H9 (cell line): ENCODE measurements around the gene ARAP2. TPM values are rescaled to one million over a fixed set of nuclear protein-coding genes. Genes with fewer than 3 reads are reported as not detected.

ENCODE experiments used
- DNase-seq: peaks from one replicate; pipeline ENCODE4 v3.0.0-alpha.2; 2017
- H2AFZ ChIP-seq: one replicate; pipeline ENCODE4 v1.6.1; 2013; ENCODE audit warnings: mild to moderate bottlenecking, low read length, control low read depth, moderate library complexity
- H2AK5ac ChIP-seq: 2 replicates; pipeline ENCODE4 v1.6.1; 2013; ENCODE audit warnings: low read length, control low read depth, mixed read lengths; ENCODE audit not compliant: insufficient read length
- H2BK120ac ChIP-seq: one replicate; pipeline ENCODE4 v1.6.1; 2013; ENCODE audit warnings: low read depth, mild to moderate bottlenecking, low read length, control low read depth, inconsistent platforms; ENCODE audit not compliant: poor library complexity, severe bottlenecking
- H2BK12ac ChIP-seq: 2 replicates; pipeline ENCODE4 v1.6.1; 2013; ENCODE audit warnings: low read length, control low read depth, mixed read lengths, low read depth; ENCODE audit not compliant: insufficient read length
- H2BK15ac ChIP-seq: 2 replicates; pipeline ENCODE4 v1.6.1; 2013; ENCODE audit warnings: low read depth, low read length, control low read depth
- H2BK20ac ChIP-seq: one replicate; pipeline ENCODE4 v1.6.1; 2013; ENCODE audit warnings: low read depth, mild to moderate bottlenecking, low read length, control low read depth, inconsistent platforms; ENCODE audit not compliant: poor library complexity, severe bottlenecking
- H2BK5ac ChIP-seq: 2 replicates; pipeline ENCODE4 v1.6.1; 2013; ENCODE audit warnings: low read length, control low read depth, mixed read lengths; ENCODE audit not compliant: insufficient read length
- H3K14ac ChIP-seq: 2 replicates; pipeline ENCODE4 v1.6.1; 2013; ENCODE audit warnings: low read length, control low read depth; ENCODE audit not compliant: insufficient read depth
- H3K18ac ChIP-seq: 2 replicates; pipeline ENCODE4 v1.6.1; 2013; ENCODE audit warnings: low read depth, mild to moderate bottlenecking, mixed read lengths, low read length, control low read depth; ENCODE audit not compliant: insufficient read length
- H3K23ac ChIP-seq: 2 replicates; pipeline ENCODE4 v1.6.1; 2013; ENCODE audit warnings: low read length, control low read depth, mixed read lengths, low read depth; ENCODE audit not compliant: insufficient read length
- H3K23me2 ChIP-seq: 2 replicates; pipeline ENCODE4 v1.6.1; 2013; ENCODE audit warnings: low read depth, mild to moderate bottlenecking, mixed read lengths, low read length, control low read depth; ENCODE audit not compliant: insufficient read length, poor library complexity, severe bottlenecking
- H3K27ac ChIP-seq: 2 replicates; pipeline ENCODE4 v1.5.1; 2013; ENCODE audit warnings: low read length, control low read depth, mixed read lengths, low read depth; ENCODE audit not compliant: insufficient read length
- H3K27me3 ChIP-seq: 2 replicates; pipeline ENCODE4 v1.6.1; 2013; ENCODE audit warnings: low read length, control low read depth, inconsistent platforms; ENCODE audit not compliant: insufficient read depth
- H3K4ac ChIP-seq: 2 replicates; pipeline ENCODE4 v1.6.1; 2013; ENCODE audit warnings: low read depth, mild to moderate bottlenecking, control low read depth, inconsistent platforms, low read length, moderate library complexity
- H3K4me1 ChIP-seq: 2 replicates; pipeline ENCODE4 v1.6.1; 2013; ENCODE audit warnings: low read length, control low read depth, inconsistent platforms; ENCODE audit not compliant: insufficient read depth
- H3K4me2 ChIP-seq: 2 replicates; pipeline ENCODE4 v1.6.1; 2013; ENCODE audit warnings: low read length, control low read depth, mixed read lengths; ENCODE audit not compliant: insufficient read length, insufficient read depth
- H3K56ac ChIP-seq: 2 replicates; pipeline ENCODE4 v1.6.1; 2013; ENCODE audit warnings: low read depth, mild to moderate bottlenecking, mixed read lengths, low read length, control low read depth; ENCODE audit not compliant: insufficient read length
- H3K79me1 ChIP-seq: 2 replicates; pipeline ENCODE4 v1.6.1; 2013; ENCODE audit warnings: low read depth, mild to moderate bottlenecking, moderate library complexity, low read length, control low read depth, inconsistent platforms; ENCODE audit not compliant: insufficient read depth, poor library complexity, severe bottlenecking
- H3K79me2 ChIP-seq: 2 replicates; pipeline ENCODE4 v1.6.1; 2013; ENCODE audit warnings: low read length, control low read depth, inconsistent platforms; ENCODE audit not compliant: insufficient read depth
- H3K9ac ChIP-seq: 2 replicates; pipeline ENCODE4 v1.6.1; 2013; ENCODE audit warnings: low read length, control low read depth, mixed read lengths; ENCODE audit not compliant: insufficient read length; ENCODE audit errors: extremely low read depth
- H3K9me3 ChIP-seq: one replicate; pipeline ENCODE4 v1.6.1; 2013; ENCODE audit warnings: low read depth, low read length, inconsistent platforms; ENCODE audit not compliant: control insufficient read depth
- H3T11ph ChIP-seq: one replicate; pipeline ENCODE4 v1.6.1; 2013; ENCODE audit warnings: mild to moderate bottlenecking, low read length, control low read depth, inconsistent platforms
- H4K20me1 ChIP-seq: one replicate; pipeline ENCODE4 v1.6.1; 2013; ENCODE audit not compliant: control insufficient read depth, insufficient read length, insufficient read depth
- H4K5ac ChIP-seq: 2 replicates; pipeline ENCODE4 v1.6.1; 2013; ENCODE audit warnings: low read depth, mild to moderate bottlenecking, mixed read lengths, low read length, control low read depth; ENCODE audit not compliant: insufficient read length
- H4K8ac ChIP-seq: replicated peaks from 2 replicates; pipeline ENCODE4 v1.6.1; 2013; ENCODE audit warnings: low read length, control low read depth, mixed read lengths, low read depth; ENCODE audit not compliant: insufficient read length
- H4K91ac ChIP-seq: 2 replicates; pipeline ENCODE4 v1.6.1; 2013; ENCODE audit warnings: low read depth, mild to moderate bottlenecking, moderate library complexity, mixed read lengths, low read length, control low read depth; ENCODE audit not compliant: insufficient read length
- H3K27ac Mint-ChIP-seq, 3 experiments: 2 replicates in 2 of 3; 3 replicates in 1 of 3; pipeline ENCODE4 v1.8.0; 2020 to 2021; ENCODE audit warnings: mixed read lengths in 3 of 3, mild to moderate bottlenecking in 1 of 3, moderate library complexity in 1 of 3
- H3K27me3 Mint-ChIP-seq: 2 replicates; pipeline ENCODE4 v1.8.0; 2021; ENCODE audit warnings: low read depth, mild to moderate bottlenecking, moderate library complexity, mixed read lengths
- H3K36me3 Mint-ChIP-seq, 3 experiments: 2 replicates in 2 of 3; 3 replicates in 1 of 3; pipeline ENCODE4 v1.8.0; 2020 to 2021; ENCODE audit warnings: low read depth in 3 of 3, mixed read lengths in 3 of 3; ENCODE audit not compliant: insufficient read depth in 1 of 3
- H3K4me1 Mint-ChIP-seq, 2 experiments: 2 replicates each; pipeline ENCODE4 v1.8.0; 2020; ENCODE audit warnings: mixed read lengths in 2 of 2
- H3K4me3 Mint-ChIP-seq, 2 experiments: 2 replicates in 1 of 2; 3 replicates in 1 of 2; pipeline ENCODE4 v1.8.0; 2020 to 2021; ENCODE audit warnings: mild to moderate bottlenecking in 2 of 2, mixed read lengths in 2 of 2, moderate library complexity in 1 of 2
- H3K9me3 Mint-ChIP-seq, 2 experiments: 2 replicates in 1 of 2; 3 replicates in 1 of 2; pipeline ENCODE4 v1.8.0; 2020; ENCODE audit warnings: mild to moderate bottlenecking in 2 of 2, mixed read lengths in 2 of 2, moderate library complexity in 1 of 2
- total RNA-seq: library from RNA; stranded (reverse); gene quantifications from 2 replicates; pipeline ENCODE4 v1.2.1, GENCODE V29; 2021
- TF ChIP-seq, protein P1 (sequence below): fragments of 200-600 bp; sonication (generic); conservative IDR thresholded peaks from 3 replicates; pipeline ENCODE4 v1.8.0; 2021; ENCODE audit warnings: antibody characterized with exemption, mild to moderate bottlenecking

ARAP2 gene
- total RNA-seq, 1 experiment from 2014 or later: 6.3 TPM

GRCh38 chr4:36282503-36283030 is 38.3 kb upstream of the ARAP2 start:
- no peak for DNase-seq
- Histone ChIP-seq H3K18ac (no peak overlapping the region), H4K91ac (no peak overlapping the region), H2BK120ac (no peak overlapping the region), H2AK5ac (no peak overlapping the region), H2BK15ac (no peak overlapping the region), H3K79me2 (no peaks in the 10 kb centered on the region), H2BK12ac (no peak overlapping the region), H3K9me3 (no peaks in the 10 kb centered on the region), H3K27me3 (no peaks in the 10 kb centered on the region), H3K4ac (no peak overlapping the region), H3K56ac (no peak overlapping the region), H3K23ac (no peak overlapping the region), H3K27ac (no peak overlapping the region), H2BK5ac (no peak overlapping the region), H3T11ph (no peak overlapping the region), H4K20me1 (no peaks in the 10 kb centered on the region), H2AFZ (no peak overlapping the region), H3K23me2 (no peaks in the 10 kb centered on the region), H3K14ac (no peak overlapping the region), H3K9ac (no peak overlapping the region), H3K4me1 (no peaks in the 10 kb centered on the region), H4K8ac (no peak overlapping the region), H2BK20ac (no peak overlapping the region), H4K5ac (no peak overlapping the region), H3K79me1 (no peaks in the 10 kb centered on the region), H3K4me2 (no peak overlapping the region)
- Mint-ChIP-seq H3K4me3 (no peak overlapping the region), H3K27ac (no peak overlapping the region), H3K36me3 (no peaks in the 10 kb centered on the region), H3K4me1 (peaks cover 6 to 8% of the 10 kb centered on the region in 2 experiments), H3K9me3 (no peaks in the 10 kb centered on the region), H3K27me3 (no peaks in the 10 kb centered on the region)
- TF ChIP-seq, protein P1, sequence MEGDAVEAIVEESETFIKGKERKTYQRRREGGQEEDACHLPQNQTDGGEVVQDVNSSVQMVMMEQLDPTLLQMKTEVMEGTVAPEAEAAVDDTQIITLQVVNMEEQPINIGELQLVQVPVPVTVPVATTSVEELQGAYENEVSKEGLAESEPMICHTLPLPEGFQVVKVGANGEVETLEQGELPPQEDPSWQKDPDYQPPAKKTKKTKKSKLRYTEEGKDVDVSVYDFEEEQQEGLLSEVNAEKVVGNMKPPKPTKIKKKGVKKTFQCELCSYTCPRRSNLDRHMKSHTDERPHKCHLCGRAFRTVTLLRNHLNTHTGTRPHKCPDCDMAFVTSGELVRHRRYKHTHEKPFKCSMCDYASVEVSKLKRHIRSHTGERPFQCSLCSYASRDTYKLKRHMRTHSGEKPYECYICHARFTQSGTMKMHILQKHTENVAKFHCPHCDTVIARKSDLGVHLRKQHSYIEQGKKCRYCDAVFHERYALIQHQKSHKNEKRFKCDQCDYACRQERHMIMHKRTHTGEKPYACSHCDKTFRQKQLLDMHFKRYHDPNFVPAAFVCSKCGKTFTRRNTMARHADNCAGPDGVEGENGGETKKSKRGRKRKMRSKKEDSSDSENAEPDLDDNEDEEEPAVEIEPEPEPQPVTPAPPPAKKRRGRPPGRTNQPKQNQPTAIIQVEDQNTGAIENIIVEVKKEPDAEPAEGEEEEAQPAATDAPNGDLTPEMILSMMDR: no peak
